Tibial artery (tissue), 4 donors: ENCODE results near the gene PEX5L.
A peak's percentile ranks its signal among the peaks of the same experiment; 100 is the strongest.

ENCODE experiments used
- DNase-seq, 2 donors: peaks; one replicate each; pipeline ENCODE4 v3.0.0-alpha.2; 2019
- H3K27ac ChIP-seq, 2 donors: fragments of 200-600 bp; sonication (generic) in 1 of 2; 1 replicate in 1 of 2; 2 replicates in 1 of 2; pipeline ENCODE4 v1.5.1; 2018 to 2019; ENCODE audit warnings: mild to moderate bottlenecking in 1 of 2
- H3K27me3 ChIP-seq, 2 donors: fragments of 200-600 bp; sonication (generic) in 1 of 2; one replicate each; pipeline versions ENCODE4 v1.5.1 to v1.6.0; 2016 to 2019
- H3K36me3 ChIP-seq, 3 donors: fragments of 200-600 bp; sonication (generic) in 2 of 3; one replicate each; pipeline ENCODE4 v1.5.1; 2016 to 2019; ENCODE audit warnings: mild to moderate bottlenecking in 2 of 3
- H3K4me1 ChIP-seq, 4 donors: fragments of 200-600 bp; sonication (generic) in 2 of 4; 1 replicate in 3 of 4; 2 replicates in 1 of 4; pipeline ENCODE4 v1.5.1; 2016 to 2019
- H3K4me3 ChIP-seq, 2 donors: fragments of 200-600 bp; sonication (generic) in 1 of 2; 1 replicate in 1 of 2; 2 replicates in 1 of 2; pipeline ENCODE4 v1.5.1; 2018 to 2019; ENCODE audit warnings: mild to moderate bottlenecking in 2 of 2
- H3K9me3 ChIP-seq, 3 donors: fragments of 200-600 bp; sonication (generic) in 1 of 3; one replicate each; pipeline ENCODE4 v1.5.1; 2016 to 2019
- CTCF ChIP-seq, 2 experiments: fragments of 200-600 bp in 1 of 2; fragments of 450-650 bp in 1 of 2; IDR thresholded peaks; one replicate each; pipeline ENCODE4 v1.5.1; 2017 to 2019; ENCODE audit warnings: antibody characterized with exemption in 2 of 2, mild to moderate bottlenecking in 1 of 2, moderate library complexity in 1 of 2
- intact Hi-C: fragments of 100-400 bp; cut with DNase I; formaldehyde crosslinking; loops from one replicate; pipeline ENCODE4 v1.15.0; 2023; ENCODE audit warnings: low total_unique reads

The PEX5L gene

GRCh38 chr3:179826247-179826637 is 210.5 kb downstream of the PEX5L start:
- intact Hi-C loops = no loop called here
- Histone ChIP-seq H3K36me3 (no peaks in the 10 kb centered on the region), H3K27me3 (no peaks in the 10 kb centered on the region), H3K27ac (no peak overlapping the region), H3K4me1 (no peaks in the 10 kb centered on the region), H3K9me3 (no peaks in the 10 kb centered on the region), H3K4me3 (no peak overlapping the region)
- DNase-seq = no peak
- no peak for TF ChIP-seq CTCF (IDR thresholded peaks at IDR 0.05)

- Histone ChIP-seq H3K4me1 (no peaks in the 10 kb centered on the region), H3K4me3 (no peak overlapping the region), H3K36me3 (no peaks in the 10 kb centered on the region), H3K27me3 (no peaks in the 10 kb centered on the region), H3K9me3 (no peaks in the 10 kb centered on the region), H3K27ac (no peak overlapping the region)
- no peak for TF ChIP-seq CTCF (IDR thresholded peaks at IDR 0.05)
- intact Hi-C loops = no loop called here
- DNase-seq = no peak
These were observed 211.1 kb downstream of the PEX5L start for GRCh38 chr3:179825527-179826246.

GRCh38 chr3:179822296-179822695 is 214.4 kb downstream of the PEX5L start:
- Histone ChIP-seq H3K27me3 (no peaks in the 10 kb centered on the region), H3K9me3 (no peaks in the 10 kb centered on the region), H3K4me3 (no peak overlapping the region), H3K36me3 (no peaks in the 10 kb centered on the region), H3K4me1 (no peaks in the 10 kb centered on the region), H3K27ac (no peak overlapping the region)
- DNase-seq = no peak
- intact Hi-C loops = no loop called here
- no peak for TF ChIP-seq CTCF (IDR thresholded peaks at IDR 0.05)

- no peaks in the 10 kb centered on the region for H3K9me3 ChIP-seq
- no peaks in the 10 kb centered on the region for H3K4me1 ChIP-seq
- no peak for TF ChIP-seq CTCF (IDR thresholded peaks at IDR 0.05)
- H3K4me3 ChIP-seq = no peak overlapping the region
- H3K27me3 ChIP-seq = no peaks in the 10 kb centered on the region
- no peak overlapping the region for H3K27ac ChIP-seq
- intact Hi-C loops = no loop called here
- no peaks in the 10 kb centered on the region for H3K36me3 ChIP-seq
- DNase-seq = peak in 1 of 2 donors; percentile 49
These were observed 217.4 kb downstream of the PEX5L start for GRCh38 chr3:179819379-179819778.

GRCh38 chr3:179812096-179812382 is 224.7 kb downstream of the PEX5L start:
- no peak overlapping the region for H3K4me3 ChIP-seq
- H3K27me3 ChIP-seq = no peaks in the 10 kb centered on the region
- DNase-seq = no peak
- no peak for TF ChIP-seq CTCF (IDR thresholded peaks at IDR 0.05)
- H3K9me3 ChIP-seq = no peaks in the 10 kb centered on the region
- H3K27ac ChIP-seq = no peak overlapping the region
- intact Hi-C loops = no loop called here
- no peaks in the 10 kb centered on the region for H3K36me3 ChIP-seq
- no peaks in the 10 kb centered on the region for H3K4me1 ChIP-seq
